GM12878 (cell line): ENCODE data around the gene PRDX1. TPM values are rescaled to one million over a fixed set of nuclear protein-coding genes. Genes with fewer than 3 reads are reported as not detected.

Source experiments
- BACH1 ChIP-seq: fragments of 450-650 bp; IDR thresholded peaks from 2 replicates; pipeline ENCODE4 v1.6.1; 2017; ENCODE audit warnings: mild to moderate bottlenecking, borderline replicate concordance
- MEF2A ChIP-seq: IDR thresholded peaks from 2 replicates; pipeline ENCODE4 v1.6.1; 2011; ENCODE audit warnings: low read depth, mild to moderate bottlenecking, low read length, moderate library complexity; ENCODE audit not compliant: insufficient read depth
- MEF2B ChIP-seq: fragments of 450-650 bp; IDR thresholded peaks from 2 replicates; pipeline ENCODE4 v1.6.1; 2018; ENCODE audit warnings: mild to moderate bottlenecking, moderate library complexity; ENCODE audit not compliant: partially characterized antibody, poor library complexity, severe bottlenecking
- RFX5 ChIP-seq: IDR thresholded peaks from 2 replicates; pipeline ENCODE4 v1.6.1; 2011; ENCODE audit warnings: low read depth, low read length, improper control_type of control experiment
- SMARCA5 ChIP-seq: fragments of 450-650 bp; IDR thresholded peaks from 2 replicates; pipeline ENCODE4 v1.6.1; 2017; ENCODE audit warnings: mild to moderate bottlenecking
- STAT3 ChIP-seq: IDR thresholded peaks from 2 replicates; pipeline ENCODE4 v1.6.1; 2011; ENCODE audit warnings: low read depth, low read length, improper control_type of control experiment
- polyA plus RNA-seq, 11 experiments: library from polyadenylated mRNA; depleted of rRNA in 4 of 11; unstranded in 6 of 11; stranded (reverse) in 5 of 11; fragments of >200 nt; fragmentation: Nextera tagmentation in 4 of 11; fragmentation: Illumina TruSeq in 1 of 11; extraction: Ambion mirVana in 4 of 11; extraction: Trizol in 1 of 11; gene quantifications; 1 replicate in 1 of 11; 2 replicates in 10 of 11; pipeline versions ENCODE4 v1.2.1 to v1.2.3, GENCODE V29; 2011 to 2016; ENCODE audit warnings: inconsistent platforms in 2 of 11, missing spikeins in 2 of 11, low read depth in 1 of 11
- total RNA-seq, 4 experiments: library from RNA; depleted of rRNA in 3 of 4; stranded (reverse); fragments of >200 nt in 3 of 4; fragmentation: Illumina TruSeq in 1 of 4; extraction: Trizol in 1 of 4; gene quantifications; 2 replicates each; pipeline versions ENCODE4 v1.2.1 to v1.2.3, GENCODE V29; 2013 to 2021
- TF ChIP-seq, protein P1 (sequence below): IDR thresholded peaks from 2 replicates; pipeline ENCODE4 v1.6.1; 2012; ENCODE audit warnings: low read length, inconsistent platforms
- TF ChIP-seq, protein P2 (sequence below): IDR thresholded peaks from 2 replicates; pipeline ENCODE4 v1.6.1; 2012; ENCODE audit warnings: improper control_type of control experiment, low read depth, low read length; ENCODE audit not compliant: insufficient replicate concordance
- TF ChIP-seq, protein P3 (sequence below): fragments of 450-650 bp; IDR thresholded peaks from 2 replicates; pipeline ENCODE4 v1.6.1; 2017; ENCODE audit warnings: mild to moderate bottlenecking, moderate library complexity
- TF ChIP-seq, protein P4 (sequence below): fragments of 450-650 bp; IDR thresholded peaks from 2 replicates; pipeline ENCODE4 v1.6.1; 2018; ENCODE audit warnings: borderline replicate concordance, mild to moderate bottlenecking; ENCODE audit not compliant: partially characterized antibody

Gene PRDX1
- total and polyA plus RNA-seq, 10 of the 15 experiments (the other 5 are each of a cell fraction or from before 2014, with no cell fraction given), result 659 to 1,775 (median 811) TPM

DNA sequence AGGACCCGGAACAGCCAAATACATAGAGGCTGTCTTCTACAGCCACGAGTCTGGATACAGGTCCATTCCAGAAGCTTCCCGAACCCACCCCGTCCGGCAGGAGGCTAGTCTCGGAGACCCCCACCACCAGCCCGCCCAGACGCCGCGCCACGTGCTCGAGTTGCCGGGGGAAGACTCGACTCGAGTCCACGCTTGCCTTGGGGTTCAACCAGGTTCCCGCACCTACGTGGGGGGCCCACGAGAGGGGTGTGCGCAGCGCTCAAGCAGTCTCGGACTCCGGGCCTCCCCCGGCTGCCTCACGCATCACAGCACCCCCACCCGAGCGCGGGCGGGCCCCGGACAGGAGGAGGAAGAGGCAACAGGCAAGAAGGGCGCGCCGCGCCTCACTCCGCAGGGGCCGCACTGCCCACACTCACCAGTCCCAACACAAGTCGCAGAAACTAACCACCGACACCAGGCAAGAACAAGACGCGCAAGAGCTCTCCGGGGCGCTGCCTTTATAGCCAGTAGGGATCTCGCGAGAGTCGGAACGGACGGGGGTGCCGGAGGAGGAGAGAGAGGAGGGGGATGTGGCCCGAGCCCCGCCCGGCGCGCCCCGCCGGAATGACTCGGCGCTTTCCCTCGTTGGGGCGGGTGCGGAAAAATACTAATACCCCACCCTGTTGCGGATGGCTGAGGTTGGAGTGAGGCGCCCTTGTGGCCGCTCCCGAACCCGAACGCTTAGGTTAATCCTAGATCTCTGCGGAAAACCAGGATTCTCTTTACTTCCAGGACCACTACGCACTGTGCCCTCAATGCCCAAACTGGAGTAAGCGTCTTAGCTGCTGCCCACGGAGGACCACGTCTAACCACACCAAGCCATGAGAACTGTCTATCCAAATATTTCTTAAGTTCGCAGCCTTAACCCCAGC is at the start of gene PRDX1 (continued):
- TF ChIP-seq, protein P1, sequence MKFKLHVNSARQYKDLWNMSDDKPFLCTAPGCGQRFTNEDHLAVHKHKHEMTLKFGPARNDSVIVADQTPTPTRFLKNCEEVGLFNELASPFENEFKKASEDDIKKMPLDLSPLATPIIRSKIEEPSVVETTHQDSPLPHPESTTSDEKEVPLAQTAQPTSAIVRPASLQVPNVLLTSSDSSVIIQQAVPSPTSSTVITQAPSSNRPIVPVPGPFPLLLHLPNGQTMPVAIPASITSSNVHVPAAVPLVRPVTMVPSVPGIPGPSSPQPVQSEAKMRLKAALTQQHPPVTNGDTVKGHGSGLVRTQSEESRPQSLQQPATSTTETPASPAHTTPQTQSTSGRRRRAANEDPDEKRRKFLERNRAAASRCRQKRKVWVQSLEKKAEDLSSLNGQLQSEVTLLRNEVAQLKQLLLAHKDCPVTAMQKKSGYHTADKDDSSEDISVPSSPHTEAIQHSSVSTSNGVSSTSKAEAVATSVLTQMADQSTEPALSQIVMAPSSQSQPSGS, result peak; percentile 89
- TF ChIP-seq MEF2B, result peak; percentile 71
- TF ChIP-seq, protein P2, sequence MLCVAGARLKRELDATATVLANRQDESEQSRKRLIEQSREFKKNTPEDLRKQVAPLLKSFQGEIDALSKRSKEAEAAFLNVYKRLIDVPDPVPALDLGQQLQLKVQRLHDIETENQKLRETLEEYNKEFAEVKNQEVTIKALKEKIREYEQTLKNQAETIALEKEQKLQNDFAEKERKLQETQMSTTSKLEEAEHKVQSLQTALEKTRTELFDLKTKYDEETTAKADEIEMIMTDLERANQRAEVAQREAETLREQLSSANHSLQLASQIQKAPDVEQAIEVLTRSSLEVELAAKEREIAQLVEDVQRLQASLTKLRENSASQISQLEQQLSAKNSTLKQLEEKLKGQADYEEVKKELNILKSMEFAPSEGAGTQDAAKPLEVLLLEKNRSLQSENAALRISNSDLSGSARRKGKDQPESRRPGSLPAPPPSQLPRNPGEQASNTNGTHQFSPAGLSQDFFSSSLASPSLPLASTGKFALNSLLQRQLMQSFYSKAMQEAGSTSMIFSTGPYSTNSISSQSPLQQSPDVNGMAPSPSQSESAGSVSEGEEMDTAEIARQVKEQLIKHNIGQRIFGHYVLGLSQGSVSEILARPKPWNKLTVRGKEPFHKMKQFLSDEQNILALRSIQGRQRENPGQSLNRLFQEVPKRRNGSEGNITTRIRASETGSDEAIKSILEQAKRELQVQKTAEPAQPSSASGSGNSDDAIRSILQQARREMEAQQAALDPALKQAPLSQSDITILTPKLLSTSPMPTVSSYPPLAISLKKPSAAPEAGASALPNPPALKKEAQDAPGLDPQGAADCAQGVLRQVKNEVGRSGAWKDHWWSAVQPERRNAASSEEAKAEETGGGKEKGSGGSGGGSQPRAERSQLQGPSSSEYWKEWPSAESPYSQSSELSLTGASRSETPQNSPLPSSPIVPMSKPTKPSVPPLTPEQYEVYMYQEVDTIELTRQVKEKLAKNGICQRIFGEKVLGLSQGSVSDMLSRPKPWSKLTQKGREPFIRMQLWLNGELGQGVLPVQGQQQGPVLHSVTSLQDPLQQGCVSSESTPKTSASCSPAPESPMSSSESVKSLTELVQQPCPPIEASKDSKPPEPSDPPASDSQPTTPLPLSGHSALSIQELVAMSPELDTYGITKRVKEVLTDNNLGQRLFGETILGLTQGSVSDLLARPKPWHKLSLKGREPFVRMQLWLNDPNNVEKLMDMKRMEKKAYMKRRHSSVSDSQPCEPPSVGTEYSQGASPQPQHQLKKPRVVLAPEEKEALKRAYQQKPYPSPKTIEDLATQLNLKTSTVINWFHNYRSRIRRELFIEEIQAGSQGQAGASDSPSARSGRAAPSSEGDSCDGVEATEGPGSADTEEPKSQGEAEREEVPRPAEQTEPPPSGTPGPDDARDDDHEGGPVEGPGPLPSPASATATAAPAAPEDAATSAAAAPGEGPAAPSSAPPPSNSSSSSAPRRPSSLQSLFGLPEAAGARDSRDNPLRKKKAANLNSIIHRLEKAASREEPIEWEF, result no peak
- peak; percentile 98 for TF ChIP-seq BACH1
- TF ChIP-seq, protein P3, sequence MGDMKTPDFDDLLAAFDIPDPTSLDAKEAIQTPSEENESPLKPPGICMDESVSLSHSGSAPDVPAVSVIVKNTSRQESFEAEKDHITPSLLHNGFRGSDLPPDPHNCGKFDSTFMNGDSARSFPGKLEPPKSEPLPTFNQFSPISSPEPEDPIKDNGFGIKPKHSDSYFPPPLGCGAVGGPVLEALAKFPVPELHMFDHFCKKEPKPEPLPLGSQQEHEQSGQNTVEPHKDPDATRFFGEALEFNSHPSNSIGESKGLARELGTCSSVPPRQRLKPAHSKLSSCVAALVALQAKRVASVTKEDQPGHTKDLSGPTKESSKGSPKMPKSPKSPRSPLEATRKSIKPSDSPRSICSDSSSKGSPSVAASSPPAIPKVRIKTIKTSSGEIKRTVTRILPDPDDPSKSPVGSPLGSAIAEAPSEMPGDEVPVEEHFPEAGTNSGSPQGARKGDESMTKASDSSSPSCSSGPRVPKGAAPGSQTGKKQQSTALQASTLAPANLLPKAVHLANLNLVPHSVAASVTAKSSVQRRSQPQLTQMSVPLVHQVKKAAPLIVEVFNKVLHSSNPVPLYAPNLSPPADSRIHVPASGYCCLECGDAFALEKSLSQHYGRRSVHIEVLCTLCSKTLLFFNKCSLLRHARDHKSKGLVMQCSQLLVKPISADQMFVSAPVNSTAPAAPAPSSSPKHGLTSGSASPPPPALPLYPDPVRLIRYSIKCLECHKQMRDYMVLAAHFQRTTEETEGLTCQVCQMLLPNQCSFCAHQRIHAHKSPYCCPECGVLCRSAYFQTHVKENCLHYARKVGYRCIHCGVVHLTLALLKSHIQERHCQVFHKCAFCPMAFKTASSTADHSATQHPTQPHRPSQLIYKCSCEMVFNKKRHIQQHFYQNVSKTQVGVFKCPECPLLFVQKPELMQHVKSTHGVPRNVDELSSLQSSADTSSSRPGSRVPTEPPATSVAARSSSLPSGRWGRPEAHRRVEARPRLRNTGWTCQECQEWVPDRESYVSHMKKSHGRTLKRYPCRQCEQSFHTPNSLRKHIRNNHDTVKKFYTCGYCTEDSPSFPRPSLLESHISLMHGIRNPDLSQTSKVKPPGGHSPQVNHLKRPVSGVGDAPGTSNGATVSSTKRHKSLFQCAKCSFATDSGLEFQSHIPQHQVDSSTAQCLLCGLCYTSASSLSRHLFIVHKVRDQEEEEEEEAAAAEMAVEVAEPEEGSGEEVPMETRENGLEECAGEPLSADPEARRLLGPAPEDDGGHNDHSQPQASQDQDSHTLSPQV, result no peak
- 0 out of 2 replicates have a peak, but pooled peaks have one; percentile 47 for TF ChIP-seq SMARCA5
- TF ChIP-seq STAT3, result no peak
- TF ChIP-seq RFX5, result no peak
- 0 out of 2 replicates have a peak, but pooled peaks have one; percentile 59 for TF ChIP-seq MEF2A
- TF ChIP-seq, protein P4, sequence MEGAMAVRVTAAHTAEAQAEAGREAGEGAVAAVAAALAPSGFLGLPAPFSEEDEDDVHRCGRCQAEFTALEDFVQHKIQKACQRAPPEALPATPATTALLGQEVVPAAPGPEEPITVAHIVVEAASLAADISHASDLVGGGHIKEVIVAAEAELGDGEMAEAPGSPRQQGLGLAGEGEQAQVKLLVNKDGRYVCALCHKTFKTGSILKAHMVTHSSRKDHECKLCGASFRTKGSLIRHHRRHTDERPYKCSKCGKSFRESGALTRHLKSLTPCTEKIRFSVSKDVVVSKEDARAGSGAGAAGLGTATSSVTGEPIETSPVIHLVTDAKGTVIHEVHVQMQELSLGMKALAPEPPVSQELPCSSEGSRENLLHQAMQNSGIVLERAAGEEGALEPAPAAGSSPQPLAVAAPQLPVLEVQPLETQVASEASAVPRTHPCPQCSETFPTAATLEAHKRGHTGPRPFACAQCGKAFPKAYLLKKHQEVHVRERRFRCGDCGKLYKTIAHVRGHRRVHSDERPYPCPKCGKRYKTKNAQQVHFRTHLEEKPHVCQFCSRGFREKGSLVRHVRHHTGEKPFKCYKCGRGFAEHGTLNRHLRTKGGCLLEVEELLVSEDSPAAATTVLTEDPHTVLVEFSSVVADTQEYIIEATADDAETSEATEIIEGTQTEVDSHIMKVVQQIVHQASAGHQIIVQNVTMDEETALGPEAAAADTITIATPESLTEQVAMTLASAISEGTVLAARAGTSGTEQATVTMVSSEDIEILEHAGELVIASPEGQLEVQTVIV, result no peak
